NCI-H146 treated with DMSO at 0.1 percent for 48 hours (cell line): ENCODE results near the gene ENTPD8.
"Not testable (repeated sequence)": the region's sequence is repeated elsewhere in the genome, so short reads cannot be mapped to it uniquely, and the experiment has no call there.

ENCODE experiments used
- DNase-seq: peaks from one replicate; lab custom pipeline; 2025; ENCODE audit not compliant: unreplicated experiment; lab: John Stamatoyannopoulos, UW

Gene ENTPD8

DNA sequence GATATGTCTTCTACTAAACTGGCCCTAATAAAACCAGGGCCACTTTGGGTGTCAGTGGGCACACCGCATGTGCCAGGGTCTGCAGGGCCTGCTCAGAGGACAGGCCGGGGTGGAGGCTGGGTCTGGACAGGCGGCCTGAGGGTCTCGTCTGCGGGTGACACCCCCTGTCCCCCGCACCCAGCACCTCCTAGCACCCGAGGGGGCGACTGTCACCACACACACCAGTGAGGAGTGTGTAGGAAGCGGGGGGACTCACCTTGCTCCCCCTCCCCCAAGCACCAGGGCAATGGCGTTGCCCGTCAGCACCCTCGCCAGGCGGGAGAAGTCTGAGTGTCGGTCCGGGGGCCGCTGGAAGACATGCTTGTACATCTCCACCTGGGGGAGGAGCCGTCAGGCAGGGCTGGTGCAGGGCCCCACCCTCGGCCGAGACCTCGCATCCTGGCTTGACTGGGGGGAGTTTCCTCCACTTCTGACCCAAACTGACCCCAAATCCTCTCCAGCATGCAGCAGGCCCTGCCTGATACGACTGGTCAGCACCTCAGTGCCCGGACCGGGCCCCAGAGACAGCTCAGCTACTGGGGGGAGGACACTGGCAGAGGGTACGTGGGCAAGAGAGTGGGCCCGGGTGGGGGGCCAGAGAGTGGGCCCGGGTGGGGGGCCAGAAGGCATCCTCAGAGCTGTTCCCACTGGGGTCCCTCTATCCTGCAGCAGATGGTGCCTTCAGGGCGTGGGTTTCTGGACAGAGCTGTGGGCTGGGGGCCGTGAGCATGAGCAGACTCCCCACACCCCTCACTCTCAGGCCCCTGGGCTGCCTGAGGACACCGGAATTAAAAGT is 36.8 kb upstream of the ENTPD8 start:
- DNase-seq = no peak

DNA sequence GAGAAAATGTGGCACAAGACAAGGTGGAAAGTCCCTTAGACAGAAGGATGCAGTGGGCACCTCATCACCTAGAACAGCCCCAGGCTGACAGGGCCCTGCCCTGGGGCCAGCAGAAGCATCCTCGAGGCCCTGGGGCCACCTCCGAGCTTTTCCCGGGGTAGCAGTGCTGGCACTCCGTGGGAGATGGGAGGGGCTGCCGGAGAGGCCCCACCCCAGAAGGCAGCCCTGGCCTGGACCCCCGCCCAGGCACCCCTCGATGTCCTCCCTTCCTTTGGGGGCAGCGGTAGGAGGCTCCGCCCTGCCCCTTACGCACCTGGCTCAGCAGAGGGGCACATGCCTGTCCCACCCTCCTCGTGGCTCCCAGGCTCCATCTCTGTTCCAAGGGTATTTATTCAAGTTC is 35.7 kb upstream of the ENTPD8 start:
- no peak for DNase-seq

DNA sequence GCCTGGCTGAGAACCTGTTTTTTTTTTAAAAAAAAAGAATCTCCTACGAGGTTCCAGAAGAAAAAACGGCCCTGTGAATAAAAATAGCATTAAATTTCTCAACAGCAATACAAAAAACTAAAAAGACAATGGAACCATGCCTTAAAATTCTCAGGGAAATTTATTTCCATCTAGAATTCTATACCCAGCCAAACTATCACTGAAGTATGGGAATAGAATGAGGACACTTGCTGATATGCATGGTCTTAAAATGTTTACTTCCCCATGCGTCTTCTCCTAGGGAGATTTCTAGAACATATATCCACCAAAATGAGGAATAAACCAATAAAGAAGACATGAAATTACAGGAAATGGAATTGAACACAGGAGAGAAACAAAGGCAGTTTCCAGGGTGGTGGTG is 34.5 kb upstream of the ENTPD8 start:
- DNase-seq = no peak

DNA sequence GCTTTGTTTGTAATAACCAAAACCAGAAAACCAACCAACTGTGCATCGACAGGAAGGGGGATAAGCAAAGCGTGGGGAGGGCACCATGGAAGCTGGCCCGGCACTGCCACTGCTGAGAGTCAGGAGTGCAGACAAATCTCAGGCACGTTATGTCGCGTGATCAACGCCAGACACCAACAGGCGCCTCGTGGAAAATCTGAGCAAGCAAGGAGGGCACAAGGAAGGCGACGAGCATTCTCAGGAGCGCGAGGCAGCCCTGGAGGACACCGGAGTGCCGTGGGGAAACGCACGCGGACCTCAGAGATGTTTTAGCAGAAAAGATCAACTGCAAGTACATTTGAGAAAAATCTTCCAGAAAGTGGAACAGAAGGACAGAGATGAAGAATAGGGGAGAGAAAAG is 33.1 kb upstream of the ENTPD8 start:
- no peak for DNase-seq

DNA sequence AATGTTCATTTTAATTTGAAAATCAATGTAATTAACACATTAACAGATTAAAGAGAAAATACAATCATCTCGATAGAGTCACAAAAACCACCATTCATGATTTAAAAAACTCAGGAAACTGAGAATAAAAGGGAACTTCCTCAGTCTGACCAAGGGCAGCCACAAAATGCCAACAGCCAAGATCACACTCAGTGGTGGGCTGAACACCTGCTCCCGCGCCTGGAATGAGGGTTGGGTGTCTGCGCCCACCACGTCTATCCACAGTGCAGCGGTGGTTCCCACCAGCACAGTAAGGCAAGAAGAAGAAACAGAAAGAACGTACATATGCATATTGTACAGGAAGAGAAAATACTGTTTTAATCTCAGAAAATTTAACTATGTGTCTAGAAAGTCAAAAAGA is 29.6 kb upstream of the ENTPD8 start:
- no peak for DNase-seq

DNA sequence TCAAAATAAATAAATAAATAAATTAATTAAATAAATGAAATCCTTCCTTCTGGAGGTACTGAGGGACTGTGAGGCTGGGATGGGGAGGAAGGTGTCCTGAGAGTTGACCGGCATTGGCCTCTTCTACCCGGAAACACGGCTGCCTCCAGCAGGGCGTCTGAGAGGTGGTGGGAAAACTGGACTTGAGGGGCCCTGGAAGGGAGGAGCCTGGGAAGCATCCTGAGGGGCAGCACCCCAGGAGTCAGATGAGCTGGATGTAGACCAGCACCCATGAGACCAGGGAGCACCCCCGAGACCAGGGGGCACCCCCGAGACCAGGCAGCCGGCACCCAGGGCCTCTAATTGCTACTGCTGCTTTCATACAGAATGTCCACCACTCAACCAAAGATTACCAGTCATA is 26.7 kb upstream of the ENTPD8 start:
- no peak for DNase-seq

DNA sequence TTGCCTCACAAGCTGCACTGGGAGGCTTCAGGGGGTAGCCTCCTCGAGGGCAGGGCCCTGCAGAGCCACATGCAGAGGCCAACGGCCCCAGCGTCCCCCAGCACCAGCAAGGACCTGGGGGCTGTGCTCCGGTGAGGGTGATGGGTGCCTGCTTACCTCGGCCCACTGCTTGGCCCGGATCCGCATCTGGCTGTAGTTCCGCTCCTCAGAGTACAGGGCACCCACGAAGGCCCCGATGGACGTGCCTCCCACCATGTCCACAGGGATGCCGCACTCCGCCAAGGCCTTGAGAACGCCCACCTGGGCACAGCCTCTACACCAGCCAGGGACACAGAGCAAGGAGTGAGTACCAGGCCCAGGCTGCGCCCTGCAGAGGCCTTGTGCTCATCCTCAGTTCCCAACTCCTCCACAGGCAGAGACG is 26.0 kb upstream of the ENTPD8 start:
- DNase-seq = no peak

DNA sequence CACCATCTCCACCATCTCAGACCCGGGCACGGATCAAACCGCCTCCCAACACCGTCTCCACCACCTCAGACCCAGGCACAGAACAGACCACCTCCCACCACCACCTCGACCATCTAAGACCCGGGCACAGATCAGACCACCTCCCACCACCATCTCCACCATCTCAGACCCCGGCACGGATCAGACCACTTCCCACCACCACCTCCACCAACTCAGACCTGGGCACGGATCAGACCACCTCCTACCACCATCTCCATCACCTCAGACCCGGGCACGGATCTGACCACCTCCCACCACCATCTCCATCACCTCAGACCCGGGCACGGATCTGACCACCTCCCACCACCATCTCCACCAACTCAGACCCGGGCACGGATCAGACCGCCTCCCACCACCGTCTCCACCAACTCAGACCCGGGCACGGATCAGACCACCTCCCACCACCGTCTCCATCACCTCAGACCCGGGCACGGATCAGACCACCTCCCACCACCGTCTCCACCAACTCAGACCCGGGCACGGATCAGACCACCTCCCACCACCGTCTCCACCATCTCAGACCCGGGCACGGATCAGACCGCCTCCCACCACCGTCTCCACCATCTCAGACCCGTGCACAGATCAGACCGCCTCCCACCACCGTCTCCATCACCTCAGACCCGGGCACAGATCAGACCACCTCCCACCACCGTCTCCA is 25.4 kb upstream of the ENTPD8 start:
- not testable (repeated sequence) for DNase-seq

DNA sequence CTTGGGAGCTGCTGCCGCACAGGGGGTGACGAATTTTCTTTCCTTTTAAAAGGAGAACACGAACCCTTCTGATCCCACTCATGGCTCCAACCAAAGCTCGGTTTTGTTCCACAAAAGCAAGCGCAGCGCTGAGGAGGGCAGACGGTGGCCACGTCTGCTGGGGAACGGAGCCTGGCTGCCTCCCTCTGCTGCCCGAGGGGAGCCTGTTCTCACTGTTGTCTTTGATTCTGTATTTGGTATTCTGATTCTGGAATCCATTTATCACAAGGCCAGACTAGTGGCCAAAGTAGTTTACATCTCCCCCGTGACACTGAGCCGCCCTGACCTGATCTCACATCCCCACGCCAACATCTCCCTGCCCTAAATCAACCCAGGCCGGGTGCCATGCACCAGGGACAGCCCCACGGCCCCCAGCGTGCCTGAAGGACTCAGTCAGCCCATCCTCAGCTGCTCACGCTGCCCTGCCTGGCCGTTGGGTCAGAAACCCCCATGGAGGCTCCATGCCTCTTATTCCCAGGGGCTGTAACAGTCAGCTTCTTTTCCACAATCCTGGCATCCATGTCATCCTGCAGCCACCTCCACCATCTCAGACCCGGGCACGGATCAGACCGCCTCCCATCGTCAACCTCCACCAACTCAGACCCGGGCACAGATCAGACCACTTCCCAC is 24.7 kb upstream of the ENTPD8 start:
- DNase-seq = no peak

DNA sequence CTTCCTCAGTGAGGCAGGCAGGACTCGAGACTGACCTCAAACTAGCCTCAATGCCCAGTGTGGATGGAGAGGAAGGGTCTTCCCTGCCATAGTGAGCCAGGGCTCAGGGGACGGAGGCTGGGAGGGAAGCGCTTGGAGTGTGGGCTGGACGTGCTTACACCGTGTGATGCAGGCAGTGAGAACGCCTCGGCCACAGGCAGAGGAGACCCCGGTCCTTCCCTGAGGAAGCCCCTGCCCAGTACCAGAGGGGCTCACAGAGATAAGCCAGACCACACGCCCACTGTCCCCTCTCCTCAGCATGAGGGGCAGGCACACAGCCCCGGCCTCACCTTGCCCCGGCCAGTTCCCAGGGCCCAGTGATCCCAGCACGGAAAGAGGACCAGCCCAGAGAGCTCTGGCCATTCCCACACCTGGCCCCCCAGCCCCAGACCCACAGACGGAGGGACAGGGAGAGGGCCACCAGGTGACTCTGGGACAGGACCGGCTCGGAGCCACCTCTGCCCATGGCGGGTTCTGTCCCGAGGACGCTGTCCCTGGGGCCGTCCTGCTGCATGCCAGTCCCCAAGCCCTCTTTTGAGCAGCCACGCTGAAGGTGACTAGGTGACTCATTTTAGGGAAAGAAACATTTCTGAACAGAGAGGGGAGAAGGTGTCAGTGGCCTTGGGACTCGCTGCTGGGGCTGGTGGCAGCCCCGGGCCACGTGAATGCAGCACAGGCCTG is 24.0 kb upstream of the ENTPD8 start:
- no peak for DNase-seq

DNA sequence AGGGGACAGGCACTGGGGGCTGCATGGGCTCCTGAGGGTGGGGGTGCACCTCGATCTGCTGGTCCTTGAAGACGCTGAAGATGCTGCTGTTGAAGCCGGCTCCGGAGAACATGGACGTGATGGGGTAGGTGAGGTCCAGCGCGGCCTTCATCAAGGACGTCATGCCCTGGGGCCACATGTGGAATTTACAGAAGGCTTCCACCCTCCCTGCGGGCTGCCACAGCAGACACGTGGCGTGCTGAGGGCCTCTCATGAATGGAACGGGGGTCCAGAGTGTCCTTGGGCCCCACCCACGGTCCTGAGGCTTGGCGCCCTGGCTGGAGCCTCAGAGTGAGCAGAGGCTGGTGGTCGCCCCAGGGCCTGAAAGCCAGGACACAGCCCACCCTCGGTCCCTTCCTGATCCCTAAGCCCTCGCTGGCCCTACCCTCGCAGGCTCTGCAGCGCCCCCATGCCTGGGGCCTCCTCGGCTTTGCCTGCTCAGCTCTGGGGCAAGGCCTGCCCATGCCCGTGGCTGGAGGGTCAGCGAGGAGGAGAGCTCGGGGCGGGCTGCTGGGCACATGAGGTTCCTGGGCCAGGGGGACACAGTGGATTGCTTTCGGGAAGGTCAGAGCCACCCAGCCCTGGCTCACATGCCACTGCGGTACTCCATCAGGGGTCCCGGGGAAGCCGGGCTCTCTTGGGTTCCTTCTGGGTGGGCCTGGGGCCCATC is 23.3 kb upstream of the ENTPD8 start:
- no peak for DNase-seq

DNA sequence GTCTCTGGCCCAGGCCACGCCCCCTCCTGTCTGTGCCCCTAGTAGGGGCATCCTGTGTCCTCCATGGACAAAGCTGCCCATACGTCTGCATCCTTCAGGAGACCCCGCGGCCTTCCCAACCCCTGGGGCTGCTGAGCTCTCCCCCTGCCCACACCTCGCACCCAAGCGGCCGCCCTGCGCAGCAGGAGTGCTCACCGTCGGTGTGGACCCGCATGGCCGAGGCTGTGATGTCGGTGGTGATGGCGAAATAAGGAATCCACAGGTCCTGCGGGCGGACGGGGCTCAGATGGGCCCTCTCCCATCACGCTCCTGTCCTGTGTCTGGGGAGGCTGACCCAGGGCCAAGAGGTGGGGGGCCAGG is 22.8 kb upstream of the ENTPD8 start:
- DNase-seq = no peak

DNA sequence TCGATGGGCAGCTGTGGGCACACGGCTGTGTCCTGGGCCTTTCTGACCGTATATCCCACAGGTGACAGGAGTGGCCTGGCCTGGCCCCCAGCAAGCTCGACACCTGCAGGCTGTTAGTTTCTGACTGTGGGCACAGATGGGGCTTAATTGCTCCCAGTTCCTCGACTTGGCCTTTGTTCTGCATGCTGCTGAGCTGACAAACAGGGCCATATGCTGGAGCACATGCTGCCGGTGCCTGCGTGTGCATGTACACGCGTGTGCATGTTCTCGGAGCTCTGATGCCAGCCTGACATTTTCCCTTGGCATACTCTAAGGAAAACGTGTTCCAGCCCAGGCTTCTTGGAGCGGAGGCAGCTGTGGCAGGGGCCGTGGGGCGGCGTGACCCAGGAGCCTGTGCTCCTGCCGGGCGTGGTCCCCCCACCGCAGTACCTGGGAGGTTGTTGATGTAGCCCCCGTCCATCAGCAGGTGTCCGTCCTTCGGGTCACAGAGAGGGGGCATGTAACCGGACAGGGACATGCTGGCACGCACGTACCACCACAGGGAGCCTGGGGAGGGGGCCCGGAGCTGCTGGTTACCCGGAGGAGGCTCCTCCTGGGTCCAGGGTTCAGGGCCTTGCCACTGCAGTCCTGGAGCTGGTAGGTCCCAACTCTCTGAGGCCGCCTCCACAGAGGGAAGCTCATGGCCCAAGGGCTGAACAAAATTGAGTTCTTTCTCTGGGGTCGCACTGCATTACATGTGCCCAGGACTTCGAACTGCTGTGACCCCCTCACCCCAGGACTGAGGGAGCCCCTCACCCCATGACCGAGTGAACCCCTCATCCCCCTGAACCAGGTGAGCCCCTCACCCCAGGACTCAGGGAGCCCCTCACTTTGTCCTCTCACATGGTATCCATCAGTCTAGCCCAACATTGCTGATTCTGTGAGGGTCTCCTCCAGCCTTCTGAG is 22.1 kb upstream of the ENTPD8 start:
- DNase-seq = no peak

DNA sequence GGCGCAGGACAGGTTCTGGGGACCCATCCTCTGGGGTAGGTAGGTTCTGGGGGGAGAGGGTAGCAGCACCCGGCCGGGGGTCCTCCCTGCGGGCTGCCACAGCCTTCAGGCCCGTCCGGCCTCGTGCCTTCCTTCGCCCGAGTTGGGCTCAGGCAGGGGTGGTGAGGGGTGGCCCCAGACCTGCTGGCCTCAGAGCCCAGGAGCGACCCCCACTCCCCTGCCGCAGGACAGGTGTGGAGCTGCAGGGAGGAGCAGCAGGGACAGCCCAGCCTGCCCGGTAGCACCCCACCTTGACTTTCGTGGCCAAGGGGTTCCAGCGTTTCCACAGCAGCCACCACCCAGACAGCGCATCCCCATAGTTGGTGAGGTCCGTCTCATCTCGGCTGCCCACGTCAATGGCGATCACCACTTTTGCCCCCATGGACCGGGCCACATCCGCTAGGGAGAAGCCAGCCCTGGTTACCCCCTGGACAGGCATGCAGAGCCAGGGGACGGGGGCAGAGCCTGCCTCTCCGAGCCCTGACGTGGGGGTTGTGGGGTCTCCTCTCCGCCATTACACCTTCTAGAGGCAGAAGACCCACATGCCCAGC is 21.3 kb upstream of the ENTPD8 start:
- DNase-seq = no peak

DNA sequence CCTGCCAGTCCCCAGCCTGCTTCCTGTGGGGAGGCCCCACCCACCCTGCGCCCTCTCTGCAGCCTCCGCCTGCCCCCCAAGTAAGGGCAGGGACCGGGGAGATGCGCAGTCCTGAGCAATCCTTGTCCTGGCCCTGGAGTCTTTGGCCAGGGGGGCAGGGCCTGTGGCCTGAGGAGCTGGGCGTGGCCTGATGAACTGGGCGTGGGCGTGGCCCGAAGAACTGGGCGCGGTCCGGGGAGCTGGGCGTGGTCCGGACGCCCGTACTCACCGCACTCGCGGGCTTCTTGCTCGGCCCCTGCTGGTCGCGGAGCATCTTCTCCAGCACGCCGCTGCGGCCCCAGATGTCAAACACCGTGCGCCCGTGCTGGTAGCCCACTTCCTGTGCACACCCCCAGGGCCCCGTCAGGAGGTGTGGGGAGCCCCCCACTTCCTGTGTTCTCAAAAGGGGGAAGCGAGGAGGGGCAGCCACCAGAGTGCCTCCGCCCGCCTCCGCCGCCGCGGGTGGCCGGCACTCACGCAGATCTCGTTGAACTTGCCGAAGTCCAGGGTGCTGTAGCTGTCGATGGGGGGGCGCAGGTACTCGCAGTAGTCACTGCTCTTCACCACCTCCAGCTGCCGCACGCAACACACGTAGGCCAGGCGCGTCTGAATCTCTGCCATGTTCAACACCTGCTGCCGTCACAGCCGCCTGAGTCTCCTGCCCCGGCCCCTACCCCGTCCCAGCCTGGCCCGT is 20.7 kb upstream of the ENTPD8 start:
- no peak for DNase-seq

DNA sequence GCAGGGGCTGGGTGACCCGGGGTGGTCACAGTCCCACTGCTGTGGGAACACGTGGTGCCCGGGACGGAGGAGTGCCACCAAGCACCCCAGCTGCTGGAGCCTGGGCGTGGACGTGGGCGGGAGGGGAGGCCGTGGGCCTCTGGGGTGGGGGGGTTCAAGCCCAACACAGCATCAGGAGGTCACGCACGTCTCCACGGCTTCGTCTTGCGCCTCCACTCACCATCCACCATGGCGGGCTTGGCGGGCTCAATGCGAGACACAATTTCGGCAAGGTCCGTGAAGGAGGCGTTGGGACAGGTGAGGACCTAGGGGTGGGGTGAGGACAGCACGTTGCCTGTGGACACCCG is 20.1 kb upstream of the ENTPD8 start:
- DNase-seq = no peak

DNA sequence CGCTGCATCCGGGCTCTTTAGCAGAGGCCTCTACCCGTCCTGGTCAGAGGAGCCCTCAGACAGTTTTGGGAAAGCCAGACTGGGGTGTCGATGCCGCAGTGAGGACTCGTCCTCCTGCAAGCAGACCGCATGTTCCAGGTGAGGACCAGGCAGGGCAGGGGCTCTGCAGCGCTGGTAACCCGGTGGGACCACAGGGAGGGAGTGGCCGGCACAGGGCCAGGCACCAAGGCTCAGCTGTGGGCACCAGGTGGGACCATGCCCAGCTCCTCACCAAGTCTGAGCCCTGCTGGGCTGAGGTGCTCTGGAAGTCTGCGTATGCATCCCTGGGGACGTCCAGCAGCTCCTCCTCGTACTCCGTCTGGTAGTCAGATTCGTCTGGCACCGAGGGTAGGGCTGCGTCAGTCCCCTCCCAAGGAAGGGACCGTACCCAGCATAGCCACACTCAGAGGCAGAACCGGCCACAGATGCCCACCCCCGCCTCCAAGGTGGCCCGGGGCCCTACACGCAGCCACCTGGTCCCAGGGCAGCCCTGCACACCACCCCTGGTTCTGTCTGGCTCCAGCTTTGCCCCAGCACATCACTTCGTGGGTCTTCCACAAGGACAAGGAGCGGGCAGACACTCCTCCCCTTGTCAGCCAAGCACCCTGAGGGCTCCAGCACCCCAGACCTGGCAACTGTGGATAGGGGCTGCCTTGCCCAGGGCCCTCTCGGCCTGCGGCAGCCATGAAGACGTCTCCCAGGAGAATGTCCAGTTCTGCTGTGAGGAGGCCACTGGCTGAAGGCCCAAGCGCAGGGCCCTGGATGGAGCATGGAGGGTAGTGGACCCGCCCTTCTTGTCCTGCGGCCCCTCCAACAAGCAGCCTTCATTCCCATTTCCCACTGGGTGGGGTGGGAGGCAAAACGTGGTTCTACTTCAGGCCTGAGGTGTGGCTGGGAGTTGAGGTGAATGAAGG is 19.5 kb upstream of the ENTPD8 start:
- no peak for DNase-seq
